GM13977 (cell line): Measurements from ENCODE around the gene CHCHD5.

Experiments used
- DNase-seq: peaks from one replicate; pipeline ENCODE4 v3.0.0; 2012; ENCODE audit warnings: low spot score
- CTCF ChIP-seq: IDR thresholded peaks from 2 replicates; pipeline ENCODE4 v1.5.1; 2012; ENCODE audit warnings: mild to moderate bottlenecking, control low read depth; ENCODE audit not compliant: insufficient read depth; ENCODE audit errors: extremely low read depth, missing control alignments
- in situ Hi-C: fragments of 300-500 bp; cut with MboI; formaldehyde crosslinking; loops from one replicate; pipeline ENCODE4 v1.12.0; 2022; ENCODE audit warnings: low sequenced_read_pairs, low pct_unique_long_range_greater_than_20kb, mixed read lengths, inconsistent platforms; ENCODE audit not compliant: unreplicated experiment

CHCHD5 gene

GRCh38 chr2:112577756-112578155 lies 6.7 kb upstream of the CHCHD5 start:
- no peak for TF ChIP-seq CTCF
- in situ Hi-C loops = loop anchor here (25.0 kb wide), 2 partner anchors 315 to 690 kb away; partner anchors contain the start of genes ANAPC1, MERTK and ZC3H8
- no peak for DNase-seq

- no peak for TF ChIP-seq CTCF
- no peak for DNase-seq
- in situ Hi-C loops = loop anchor here (25.0 kb wide), 2 partner anchors 317 to 692 kb away; partner anchors contain the start of genes ANAPC1, MERTK and ZC3H8
Measured at GRCh38 chr2:112579241-112579640, 5.2 kb upstream of the CHCHD5 start.

GRCh38 chr2:112580084-112580483 lies 4.3 kb upstream of the CHCHD5 start:
- no peak for DNase-seq
- TF ChIP-seq CTCF = no peak
- in situ Hi-C loops = loop anchor here (25.0 kb wide), 2 partner anchors 318 to 693 kb away; partner anchors contain the start of genes ANAPC1, MERTK and ZC3H8

DNA sequence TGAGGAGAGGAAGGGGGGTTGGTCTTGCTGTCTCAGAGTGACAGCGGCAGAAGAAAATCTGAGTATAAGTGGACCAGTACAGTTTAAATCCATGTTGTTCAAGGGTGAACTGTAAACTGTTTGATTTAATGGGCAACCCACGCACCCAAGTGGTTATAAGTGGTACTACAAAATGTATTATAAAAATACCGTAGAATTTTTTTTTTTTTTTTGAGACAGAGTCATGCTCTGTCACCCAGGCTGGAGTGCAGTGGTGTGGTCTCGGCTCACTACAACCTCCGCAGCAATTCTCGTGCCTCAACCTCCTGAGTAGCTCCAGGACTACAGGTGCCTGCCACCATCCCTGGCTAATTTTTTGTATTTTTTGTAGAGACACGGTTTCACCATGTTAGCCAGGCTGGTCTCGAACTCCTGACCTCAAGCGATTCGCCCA lies 2.1 kb upstream of the CHCHD5 start:
- peak; percentile 50 for TF ChIP-seq CTCF
- no peak for DNase-seq
- in situ Hi-C loops = loop anchor here (25.0 kb wide), 2 partner anchors 320 to 695 kb away; partner anchors contain the start of genes ANAPC1, MERTK and ZC3H8

GRCh38 chr2:112583497-112584133 lies 794 bp upstream of the CHCHD5 start:
- no peak for DNase-seq
- no peak for TF ChIP-seq CTCF
- in situ Hi-C loops = loop anchor here (25.0 kb wide), 2 partner anchors 321 to 696 kb away; partner anchors contain the start of genes ANAPC1, MERTK and ZC3H8

- no peak for TF ChIP-seq CTCF
- in situ Hi-C loops = loop anchor here (25.0 kb wide), 2 partner anchors 323 to 698 kb away; partner anchors contain the start of genes ANAPC1, MERTK and ZC3H8
- DNase-seq = no peak
Measured at GRCh38 chr2:112584891-112585250, 462 bp downstream of the CHCHD5 start.
